Measurements from ENCODE around the gene PIK3CB. TPM values are rescaled to one million over a fixed set of nuclear protein-coding genes. Genes with fewer than 3 reads are reported as not detected.
"Not testable (repeated sequence)": the region's sequence is repeated elsewhere in the genome, so short reads cannot be mapped to it uniquely, and the experiment has no call there.

The PIK3CB gene
- total RNA-seq, 1 donor from 2014 or later: 28.9 TPM

- FAIRE-seq (no peak), DNase-seq (ENCODE audit: low spot score in 2 of 2) (no peak)
These were observed 14.0 kb upstream of the PIK3CB start for GRCh38 chr3:138848696-138849095.

DNA sequence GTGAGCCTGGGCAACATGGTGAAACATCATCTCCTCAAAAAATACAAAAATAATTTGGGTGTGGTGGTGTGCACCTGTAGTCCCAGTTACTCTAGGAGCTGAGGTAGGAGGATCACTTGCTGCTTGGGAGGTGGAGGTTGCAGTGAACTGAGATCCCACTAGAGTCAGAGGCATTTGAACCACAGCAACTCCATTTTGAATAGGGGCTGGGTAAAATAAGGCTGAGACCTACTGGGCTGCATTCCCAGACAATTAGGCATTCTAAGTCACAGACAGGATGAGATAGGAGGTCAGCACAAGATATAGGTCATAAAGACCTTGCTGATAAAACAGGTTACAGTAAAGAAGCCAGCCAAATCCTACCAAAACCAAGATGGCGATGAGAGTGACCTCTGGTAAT is 12.1 kb upstream of the PIK3CB start:
- DNase-seq (ENCODE audit: low spot score in 2 of 2); FAIRE-seq: not testable (repeated sequence)

DNA sequence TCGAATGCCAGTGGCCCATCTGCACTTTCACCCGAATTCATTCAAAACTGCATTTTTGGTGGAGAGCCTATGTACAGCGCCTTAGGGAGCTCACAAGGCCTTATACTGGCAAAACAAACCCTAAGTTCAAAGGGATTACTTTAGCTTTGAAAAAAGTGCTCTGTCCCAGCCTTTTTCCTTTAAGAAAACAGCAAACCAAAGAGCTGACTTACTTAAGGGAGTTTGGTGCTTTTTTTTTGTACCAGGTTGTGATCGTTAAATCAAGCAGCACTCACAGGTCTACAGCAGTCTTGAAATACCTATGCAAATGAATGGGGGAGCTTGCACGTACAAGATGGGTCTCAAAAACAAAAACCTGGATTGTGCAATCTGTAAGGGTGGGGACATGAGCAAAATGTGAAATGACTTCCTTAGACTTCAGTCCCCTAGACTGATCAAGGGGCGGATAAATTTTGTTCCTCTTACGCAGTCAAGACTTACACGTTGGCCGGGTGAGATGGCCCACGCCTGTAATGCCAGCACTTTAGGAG is 11.6 kb upstream of the PIK3CB start:
- FAIRE-seq: no peak
- DNase-seq (ENCODE audit: low spot score in 2 of 2): no peak

- FAIRE-seq: no peak
These were observed 11.0 kb upstream of the PIK3CB start for GRCh38 chr3:138845771-138846173.

GRCh38 chr3:138845181-138845601 is 10.5 kb upstream of the PIK3CB start:
- FAIRE-seq (no peak), DNase-seq (ENCODE audit: low spot score in 2 of 2) (no peak)

More at GRCh38 chr3:138845771-138846173, 11.0 kb upstream of the PIK3CB start:
- no peak for DNase-seq (ENCODE audit: low spot score in 2 of 2)

DNA sequence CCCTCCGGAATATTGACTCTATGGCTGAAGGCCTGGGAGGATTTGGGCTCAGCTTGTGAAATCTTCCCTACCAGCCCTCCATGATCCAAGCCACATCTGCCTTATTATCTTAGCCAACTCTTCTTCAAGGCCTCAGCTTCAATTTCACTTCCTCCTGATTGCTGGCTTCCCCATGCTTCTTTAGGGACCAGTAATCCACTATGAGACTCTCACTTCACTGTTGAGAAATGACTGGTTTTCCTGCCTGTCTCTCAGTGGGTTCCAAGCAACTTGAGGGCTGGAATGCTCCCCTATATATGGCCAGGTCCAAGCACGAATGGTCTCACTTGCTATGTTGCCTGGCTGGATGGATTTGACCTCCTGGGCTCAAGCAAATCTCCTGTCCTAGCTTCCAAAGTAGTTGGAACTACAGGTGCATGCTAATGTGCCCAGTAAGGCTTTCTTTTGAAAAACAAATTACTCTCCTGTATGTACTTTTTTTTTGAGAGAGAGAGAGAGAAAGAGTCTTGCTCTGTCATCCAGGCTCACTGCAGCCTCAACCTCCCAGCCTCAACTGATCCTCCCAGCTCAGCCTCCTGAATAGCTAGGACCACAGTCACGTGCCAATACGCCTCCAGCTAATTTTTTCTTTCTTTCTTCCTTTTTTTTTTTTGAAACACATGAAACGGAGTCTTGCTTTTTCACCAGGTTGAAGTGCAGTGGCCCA is 7.9 kb upstream of the PIK3CB start:
- FAIRE-seq: no peak
- DNase-seq (ENCODE audit: low spot score in 2 of 2): no peak

DNA sequence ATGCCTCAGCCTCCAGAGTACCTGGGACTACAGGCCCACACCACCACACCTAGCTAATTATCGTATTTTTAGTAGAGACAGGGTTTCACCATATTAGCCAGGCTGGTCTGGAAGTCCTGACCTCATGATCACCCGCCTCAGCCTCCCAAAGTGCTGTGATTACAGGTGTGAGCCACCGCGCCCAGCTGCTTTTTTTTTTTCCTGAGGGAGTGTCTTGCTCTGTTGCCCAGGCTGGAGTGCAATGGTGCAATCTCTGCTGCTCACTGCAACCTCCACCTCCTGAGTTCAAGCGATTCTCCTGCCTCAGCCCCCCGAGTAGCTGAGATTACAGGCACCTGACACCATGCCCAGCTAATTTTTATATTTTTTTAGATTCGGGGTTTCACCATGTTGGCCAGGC is 3.7 kb upstream of the PIK3CB start:
- not testable (repeated sequence) for DNase-seq (ENCODE audit: low spot score in 2 of 2); FAIRE-seq

DNA sequence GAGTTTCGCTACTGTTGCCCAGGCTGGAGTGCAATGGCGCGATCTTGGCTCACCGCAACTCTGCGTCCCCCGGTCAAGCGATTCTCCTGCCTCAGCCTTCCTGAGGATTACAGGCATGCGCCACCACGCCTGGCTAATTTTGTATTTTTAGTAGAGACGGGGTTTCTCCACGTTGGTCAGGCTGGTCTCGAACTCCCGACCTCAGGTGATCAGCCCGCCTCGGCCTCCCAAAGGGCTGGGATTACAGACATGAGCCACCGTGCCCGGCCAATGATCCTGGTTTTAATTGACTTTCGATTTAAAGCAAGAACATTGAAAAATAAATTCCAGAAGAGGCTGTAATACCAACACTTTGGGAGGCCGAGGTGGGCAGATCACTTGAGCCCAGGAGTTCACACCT is 1.1 kb upstream of the PIK3CB start:
- DNase-seq (ENCODE audit: low spot score in 2 of 2); FAIRE-seq: not testable (repeated sequence)

DNA sequence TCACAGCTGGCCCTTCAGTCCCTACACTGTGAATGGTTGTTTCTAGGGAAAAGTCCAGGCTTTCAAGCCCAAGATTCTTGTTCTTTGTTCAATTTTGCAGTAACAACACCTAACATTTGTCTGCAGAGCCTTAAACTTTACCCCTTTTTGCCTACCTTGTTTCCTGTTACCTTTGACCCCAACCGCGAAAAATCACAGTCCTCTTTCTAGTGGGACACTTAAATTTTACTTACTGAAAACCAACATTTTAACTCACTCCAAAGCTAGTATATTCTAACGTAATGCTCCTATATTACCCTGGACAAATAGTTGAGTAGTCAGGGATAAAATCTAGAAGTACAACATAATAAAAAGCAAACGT is 649 bp upstream of the PIK3CB start:
- DNase-seq (ENCODE audit: low spot score in 2 of 2) (no peak), FAIRE-seq (no peak)

DNA sequence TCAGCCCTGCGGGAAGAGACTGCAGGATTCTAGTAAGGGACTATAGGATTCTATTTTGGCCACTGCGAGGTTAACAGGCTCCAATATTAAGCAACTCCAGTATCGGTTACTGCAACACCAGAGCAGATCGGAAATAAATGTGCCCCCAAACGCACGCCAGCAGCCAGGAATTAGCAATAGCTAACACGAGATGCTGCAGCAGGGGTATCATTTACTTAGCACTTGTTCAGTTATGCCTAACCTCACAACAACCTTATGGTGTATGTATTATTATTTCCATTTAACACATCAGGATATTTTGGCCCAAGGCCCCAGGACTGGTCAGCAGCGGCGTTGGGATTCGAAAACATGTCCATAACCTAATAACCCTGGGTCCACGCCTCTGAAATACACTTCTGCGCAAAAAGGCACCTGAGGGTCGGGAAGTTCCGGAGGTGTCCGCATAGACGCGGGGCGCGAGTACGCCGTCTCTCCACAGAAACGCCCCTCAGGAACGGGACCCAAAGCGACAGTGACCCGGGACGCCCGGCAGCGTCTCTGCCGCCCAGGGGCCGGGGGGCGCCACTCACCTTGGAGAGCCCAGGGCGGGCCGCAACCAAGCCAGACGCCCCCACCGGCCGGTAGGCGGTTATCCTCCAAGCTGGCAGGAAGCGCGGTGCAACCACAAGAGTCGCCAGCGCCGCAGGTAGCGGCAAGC is 681 bp downstream of the PIK3CB start:
- FAIRE-seq: no peak
- peak; percentile 28 to 46 for DNase-seq (ENCODE audit: low spot score in 2 of 2)

GRCh38 chr3:138832473-138833057 is 2.2 kb downstream of the PIK3CB start:
- not testable (repeated sequence) for FAIRE-seq; DNase-seq (ENCODE audit: low spot score in 2 of 2)

- FAIRE-seq (no peak), DNase-seq (ENCODE audit: low spot score in 2 of 2) (no peak)
These were observed 4.7 kb downstream of the PIK3CB start for GRCh38 chr3:138829886-138830510.

- FAIRE-seq (no peak), DNase-seq (ENCODE audit: low spot score in 2 of 2) (no peak)
These were observed 5.6 kb downstream of the PIK3CB start for GRCh38 chr3:138829097-138829496.

DNA sequence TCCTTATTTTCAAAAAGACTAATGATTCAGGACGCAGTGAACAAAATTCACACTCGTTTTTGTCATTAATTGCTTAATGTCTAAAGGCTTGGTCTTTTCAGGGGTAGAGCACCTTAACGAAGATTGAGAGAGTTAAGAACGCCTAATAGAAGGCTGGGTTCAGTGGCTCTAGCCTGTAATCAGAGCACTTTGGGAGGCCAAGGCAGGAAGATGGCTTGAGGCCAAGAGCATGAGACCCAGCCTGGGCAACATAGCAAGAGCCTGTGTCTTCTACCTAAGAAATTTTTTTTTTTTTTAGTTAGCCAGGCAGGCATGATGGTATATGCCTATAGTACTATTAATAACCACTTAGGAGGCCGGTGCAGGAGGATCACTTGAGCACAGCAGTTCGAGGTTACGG is 7.5 kb downstream of the PIK3CB start:
- no peak for FAIRE-seq
- no peak for DNase-seq (ENCODE audit: low spot score in 2 of 2)

GRCh38 chr3:138825336-138825735 is 9.4 kb downstream of the PIK3CB start:
- no peak for FAIRE-seq

DNA sequence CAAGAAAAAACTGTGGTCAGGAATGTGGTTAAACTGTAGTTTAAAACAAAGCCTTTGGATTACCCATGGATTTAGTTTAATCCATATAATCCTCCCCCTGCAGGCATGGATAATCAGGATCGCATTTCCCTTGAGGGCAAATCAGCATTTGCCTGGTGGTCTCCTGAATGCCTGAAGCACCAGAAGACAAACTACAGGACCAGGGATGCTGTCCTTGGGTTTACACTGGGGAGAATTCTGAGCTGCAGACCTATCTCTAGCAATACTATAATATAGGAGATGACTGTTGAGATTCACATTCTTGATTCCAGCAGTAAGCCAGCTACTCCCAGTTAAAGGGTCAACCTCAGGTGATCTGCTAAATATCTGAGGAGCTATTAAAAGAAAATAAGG is 10.6 kb downstream of the PIK3CB start:
- no peak for FAIRE-seq
- DNase-seq (ENCODE audit: low spot score in 2 of 2): no peak

More at GRCh38 chr3:138825336-138825735, 9.4 kb downstream of the PIK3CB start:
- no peak for DNase-seq (ENCODE audit: low spot score in 2 of 2)

GRCh38 chr3:138820379-138820778 is 14.3 kb downstream of the PIK3CB start:
- FAIRE-seq; DNase-seq (ENCODE audit: low spot score in 2 of 2): not testable (repeated sequence)

DNA sequence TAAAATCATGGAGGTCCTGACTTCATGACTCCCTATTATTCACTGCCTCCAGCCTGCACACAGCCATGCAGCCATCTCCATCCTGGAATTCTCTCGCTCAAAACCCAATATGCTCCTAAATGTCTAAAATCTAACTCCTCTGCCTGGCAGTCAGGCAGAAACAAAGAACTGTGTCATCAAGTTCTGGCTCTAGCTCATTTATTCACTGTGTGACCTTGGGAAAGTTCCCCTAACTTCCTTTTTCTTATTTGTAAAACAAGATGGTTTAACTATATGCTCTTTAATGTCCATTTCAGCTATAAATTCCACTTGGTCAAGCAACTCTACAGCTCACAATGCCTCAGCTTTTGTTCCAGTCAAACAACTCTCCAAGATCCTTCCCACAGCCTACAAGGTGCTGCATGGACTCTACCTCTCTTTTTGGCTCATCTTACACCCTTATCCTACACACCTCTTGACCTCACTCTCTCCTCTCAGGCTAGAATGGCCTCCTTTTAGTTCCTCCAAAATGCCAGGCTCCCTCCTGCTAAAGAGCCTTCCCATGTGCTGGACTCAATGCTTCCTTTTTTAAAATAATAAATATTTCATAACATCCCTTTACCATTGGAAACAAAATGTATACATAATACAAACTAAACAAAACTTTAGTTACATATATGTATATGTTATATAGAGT is 16.4 kb downstream of the PIK3CB start:
- no peak for FAIRE-seq

DNA sequence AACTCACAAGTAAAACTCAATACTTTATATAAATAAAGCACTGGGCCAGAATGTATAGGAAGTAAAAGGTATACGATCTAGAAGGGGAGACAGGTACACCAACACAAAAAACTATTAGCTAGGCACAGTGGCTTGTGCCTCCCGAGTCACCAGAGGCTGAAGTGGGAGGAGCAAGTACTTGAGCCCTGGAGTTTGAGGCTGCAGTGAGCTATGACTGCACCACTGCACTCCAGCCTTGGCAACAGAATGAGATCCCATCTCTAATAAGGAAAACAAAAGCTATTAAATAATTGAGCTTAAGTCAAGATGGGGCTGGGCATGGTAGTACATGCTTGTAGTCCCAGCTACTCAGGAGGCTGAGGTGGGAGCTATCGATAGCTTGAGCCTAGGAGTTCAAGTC is 17.0 kb downstream of the PIK3CB start:
- no peak for FAIRE-seq
- no peak for DNase-seq (ENCODE audit: low spot score in 2 of 2)

More for the DNA sequence above, 16.4 kb downstream of the PIK3CB start:
- no peak for DNase-seq (ENCODE audit: low spot score in 2 of 2)

GRCh38 chr3:138812806-138813205 is 21.9 kb downstream of the PIK3CB start:
- DNase-seq (ENCODE audit: low spot score in 2 of 2) (no peak), FAIRE-seq (no peak)

All from frontal cortex (tissue), 4 donors.